ENCODE results near the gene C17orf58. TPM values are rescaled to one million over a fixed set of nuclear protein-coding genes. Genes with fewer than 3 reads are reported as not detected.

C17orf58 gene
- total and polyA plus RNA-seq, 2 of the 4 experiments (the other 2 are of a cell fraction): 7.2 to 10.2 TPM

DNA sequence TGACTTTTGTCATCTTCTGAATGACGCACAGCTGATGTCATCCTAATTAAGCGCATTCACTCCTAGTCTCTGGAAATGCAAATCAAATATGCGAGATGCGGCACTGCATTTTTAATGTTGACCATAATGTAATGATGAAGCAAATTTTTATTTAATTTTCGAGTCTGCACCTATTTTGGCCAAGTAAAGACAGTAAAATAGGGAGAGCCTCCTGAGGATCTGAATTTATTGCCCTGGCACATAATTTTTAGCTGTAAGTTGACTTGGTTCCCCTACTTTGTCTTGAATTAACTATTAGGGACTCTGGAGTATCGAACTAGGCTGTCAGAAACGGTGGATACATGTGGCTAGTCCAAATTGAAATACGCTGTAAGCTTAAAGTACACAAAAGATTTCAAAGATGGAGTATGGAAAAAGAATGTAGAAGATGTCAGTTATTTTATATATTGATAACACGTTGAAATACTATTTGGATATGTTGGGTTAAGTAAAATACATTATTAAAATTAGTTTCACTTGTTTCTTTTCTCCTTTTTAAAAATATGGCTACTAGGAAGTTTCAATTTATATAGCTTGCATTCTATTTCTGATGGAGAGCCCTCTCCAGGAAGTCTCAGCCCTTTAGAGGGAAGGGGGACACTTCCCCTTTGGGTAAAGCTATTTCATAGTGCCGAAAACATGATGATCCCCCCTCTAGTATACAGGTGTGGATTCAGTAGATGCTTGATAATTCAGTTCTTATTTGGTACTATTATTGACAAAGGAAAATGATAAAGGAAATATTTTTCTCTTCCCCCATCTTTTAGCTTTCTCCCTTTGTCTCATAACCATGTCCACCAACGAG lies 40.3 kb upstream of the C17orf58 start (continued):
- TF ChIP-seq CTCF (conservative IDR thresholded peaks at IDR 0.05; ENCODE audit: low read depth, low read length) (no peak), MAFK (IDR thresholded peaks at IDR 0.05; ENCODE audit: low read depth, low read length) (no peak)

Measured in IMR-90 (cell line).